GM18502 (cell line): ENCODE measurements around the gene ASCC1.

Experiments
- ATAC-seq: cut with Tn5 transposase; IDR thresholded peaks from one replicate; pipeline ENCODE4 v1.9.1; 2021; ENCODE audit warnings: mild to moderate bottlenecking; ENCODE audit not compliant: unreplicated experiment, poor library complexity

ASCC1 gene

GRCh38 chr10:72058989-72059842 lies 156.9 kb downstream of the ASCC1 start:
- ATAC-seq: no peak

GRCh38 chr10:72058347-72058898 lies 157.7 kb downstream of the ASCC1 start:
- ATAC-seq: no peak

GRCh38 chr10:72056932-72057751 lies 158.9 kb downstream of the ASCC1 start:
- no peak for ATAC-seq

- no peak for ATAC-seq
Observed at GRCh38 chr10:72056113-72056512, 160.0 kb downstream of the ASCC1 start.

DNA sequence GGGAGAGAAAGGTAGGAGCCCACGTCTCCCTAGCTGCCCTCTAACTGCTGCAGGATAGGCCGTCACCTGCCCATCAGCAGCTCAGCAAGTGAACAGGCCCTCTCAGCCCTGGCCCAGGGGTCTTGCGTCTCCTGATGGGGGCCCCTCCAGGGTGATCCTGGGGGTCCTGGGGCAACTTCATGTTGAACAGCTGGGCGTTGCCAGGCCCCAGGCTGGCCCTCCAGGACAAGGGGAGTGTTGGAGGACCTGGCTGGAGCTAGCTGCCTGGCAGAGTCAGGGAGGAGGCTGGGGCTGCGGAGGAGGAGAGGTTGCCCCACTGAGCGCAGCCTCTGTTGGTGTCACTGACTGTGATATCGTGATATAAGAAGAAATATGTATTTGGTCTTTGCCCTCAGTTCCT lies 162.4 kb downstream of the ASCC1 start:
- no peak for ATAC-seq

DNA sequence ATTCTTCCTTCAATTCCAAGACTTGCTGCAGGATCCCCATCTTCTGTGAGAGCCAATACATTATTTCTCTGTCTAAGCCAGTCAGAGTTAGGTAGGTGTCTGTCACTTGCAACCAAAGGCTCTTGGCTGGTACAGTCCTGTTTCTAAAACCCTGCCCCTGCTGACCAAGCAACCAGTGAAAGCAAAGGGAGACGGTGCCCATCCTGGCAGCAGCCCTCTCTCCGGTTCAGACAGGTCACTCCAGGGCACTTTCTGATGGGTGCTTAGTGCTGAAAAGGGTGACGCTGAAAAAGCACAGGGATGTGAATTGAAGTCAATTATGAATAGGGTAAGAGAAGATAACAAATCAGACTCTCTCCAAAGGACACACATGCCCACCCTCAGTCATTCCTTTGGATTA lies 165.2 kb downstream of the ASCC1 start:
- ATAC-seq: no peak

GRCh38 chr10:72049969-72050781 lies 165.9 kb downstream of the ASCC1 start:
- no peak for ATAC-seq

GRCh38 chr10:72049472-72049871 lies 166.6 kb downstream of the ASCC1 start:
- no peak for ATAC-seq

DNA sequence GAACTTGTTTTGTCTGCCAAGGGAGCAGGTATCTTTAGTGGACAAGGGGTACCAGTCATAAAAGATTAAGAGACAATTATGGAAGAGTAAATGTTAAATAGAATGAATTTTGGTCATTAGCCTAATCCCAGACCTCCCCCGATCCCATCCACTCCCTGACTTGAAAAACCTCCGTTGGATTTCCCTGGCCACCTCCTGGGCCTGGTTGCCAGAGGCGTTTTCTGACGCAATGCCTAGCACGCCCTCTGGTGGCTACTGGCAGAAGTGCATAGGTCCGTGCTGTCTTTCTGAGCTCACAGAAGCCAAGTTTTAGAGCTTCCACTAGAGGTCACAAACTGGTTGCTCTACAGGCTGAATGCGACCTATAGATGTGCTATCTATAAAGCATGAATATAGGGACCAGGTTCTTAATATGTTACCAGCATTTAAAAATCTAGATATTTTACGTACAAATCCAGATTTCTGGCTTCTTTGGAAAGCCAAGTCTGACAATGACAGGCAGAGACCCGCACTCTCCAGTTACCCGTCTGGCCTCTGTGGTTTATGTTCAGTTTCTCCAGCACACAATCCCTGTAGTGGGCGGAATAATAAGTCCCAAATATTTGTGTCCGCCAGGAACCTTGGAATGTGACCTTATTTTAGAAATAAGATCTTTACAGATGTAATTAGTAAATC lies 167.5 kb downstream of the ASCC1 start:
- ATAC-seq: peak; percentile 60
